Panc1 (cell line): ENCODE results near the gene PGBD5. TPM values are rescaled to one million over a fixed set of nuclear protein-coding genes. Genes with fewer than 3 reads are reported as not detected.

ENCODE experiments used
- ATAC-seq: fragments of 200-7000 bp; cut with Tn5 transposase; 2 replicates; pipeline ENCODE4 v1.9.1; 2020; ENCODE audit warnings: mild to moderate bottlenecking, moderate library complexity
- BruUV-seq: library from RNA; stranded (reverse); fragments of 400-500 nt; replicated peaks from 2 replicates; lab custom pipeline; 2021; lab: Mats Ljungman, UMichigan
- CTCF ChIA-PET: fragments of 300-600 bp; sonication (Branson Sonifier 250); formaldehyde crosslinking; loops from one replicate; lab custom pipeline; 2022; ENCODE audit warnings: antibody characterized with exemption; lab: Charles Lee
- POLR2A ChIA-PET: fragments of 300-600 bp; sonication (Branson Sonifier 250); formaldehyde crosslinking; loops from one replicate; lab custom pipeline; 2022; ENCODE audit warnings: antibody characterized with exemption; lab: Charles Lee
- DNase-seq: peaks from one replicate; pipeline ENCODE4 v3.0.0-alpha.2; 2010; ENCODE audit warnings: low read depth, low spot score
- H3K27ac ChIP-seq: 2 replicates; pipeline ENCODE4 v1.5.1; 2011; ENCODE audit warnings: mild to moderate bottlenecking, low read length, inconsistent platforms
- H3K27me3 ChIP-seq: fragments of 200-500 bp; sonication (Bioruptor generic); 2 replicates; pipeline ENCODE4 v1.6.0; 2014; ENCODE audit warnings: low read length, inconsistent platforms; ENCODE audit not compliant: control insufficient read depth, insufficient read depth
- H3K36me3 ChIP-seq: fragments of 200-500 bp; sonication (Bioruptor generic); 2 replicates; pipeline ENCODE4 v1.5.1; 2014; ENCODE audit warnings: inconsistent platforms, mild to moderate bottlenecking, low read length, moderate library complexity; ENCODE audit not compliant: control insufficient read depth, insufficient read depth
- H3K4me1 ChIP-seq: 2 replicates; pipeline ENCODE4 v1.5.1; 2011; ENCODE audit warnings: inconsistent platforms, mild to moderate bottlenecking, low read length, moderate library complexity; ENCODE audit not compliant: control insufficient read depth, insufficient read depth
- H3K4me3 ChIP-seq, 2 experiments: 2 replicates each; pipeline ENCODE4 v1.5.1; 2011 to 2012; ENCODE audit warnings: low read depth in 2 of 2, low read length in 2 of 2, mild to moderate bottlenecking in 2 of 2, inconsistent platforms in 1 of 2, moderate library complexity in 1 of 2
- H3K9me3 ChIP-seq: fragments of 200-500 bp; sonication (Bioruptor generic); 2 replicates; pipeline ENCODE4 v1.5.1; 2014; ENCODE audit warnings: low read depth, mild to moderate bottlenecking, inconsistent platforms, low read length, moderate library complexity; ENCODE audit not compliant: control insufficient read depth, insufficient read depth
- CTCF ChIP-seq: fragments of 450-650 bp; IDR thresholded peaks from 2 replicates; pipeline ENCODE4 v1.5.1; 2017; ENCODE audit warnings: mild to moderate bottlenecking
- POLR2AphosphoS5 ChIP-seq: IDR thresholded peaks from 2 replicates; pipeline ENCODE4 v1.6.1; 2012; ENCODE audit warnings: mild to moderate bottlenecking, low read depth, low read length, moderate library complexity
- REST ChIP-seq, 2 experiments: IDR thresholded peaks; 2 replicates each; pipeline ENCODE4 v1.6.1; 2011 to 2012; ENCODE audit warnings: low read depth in 2 of 2, control low read depth in 1 of 2, low read length in 1 of 2, mild to moderate bottlenecking in 1 of 2, moderate library complexity in 1 of 2; ENCODE audit not compliant: insufficient read depth in 1 of 2
- SIN3A ChIP-seq: IDR thresholded peaks from 2 replicates; pipeline ENCODE4 v1.6.1; 2012; ENCODE audit warnings: low read depth, mild to moderate bottlenecking, low read length, moderate library complexity, borderline replicate concordance; ENCODE audit not compliant: insufficient read depth
- TCF7L2 ChIP-seq: IDR thresholded peaks from 2 replicates; pipeline ENCODE4 v1.6.1; 2011; ENCODE audit warnings: mild to moderate bottlenecking, low read depth, low read length, inconsistent platforms
- in situ Hi-C: cut with HindIII; loops from 2 replicates; pipeline ENCODE4 v1.10.0; 2016; ENCODE audit warnings: low sequenced_read_pairs, low pct_unique_long_range_greater_than_20kb
- intact Hi-C: fragments of 100-400 bp; cut with micrococcal nuclease; formaldehyde crosslinking; loops from one replicate; pipeline ENCODE4 v1.10.0; 2022; ENCODE audit not compliant: unreplicated experiment
- total RNA-seq: library from RNA; stranded (reverse); gene quantifications from one replicate; pipeline ENCODE4 v1.2.1, GENCODE V29; 2021; ENCODE audit not compliant: unreplicated experiment

The PGBD5 gene
- total RNA-seq, 1 experiment from 2014 or later: 0.05 TPM

- H3K4me3 ChIP-seq: no peak overlapping the region
- no peak for TF ChIP-seq TCF7L2
- no peak for TF ChIP-seq SIN3A
- TF ChIP-seq CTCF: no peak
- TF ChIP-seq POLR2AphosphoS5: no peak
- no peak for TF ChIP-seq REST (IDR thresholded peaks at IDR 0.05; ENCODE audit: insufficient read depth in 1 of 2, low read depth in 2 of 2, low read length in 1 of 2)
- no peak overlapping the region for H3K27ac ChIP-seq
- in situ Hi-C loops: no loop called here
- intact Hi-C loops: no loop called here
- ChIA-PET CTCF (no interaction called here), POLR2A (no interaction called here)
- ATAC-seq (no peak), DNase-seq (no peak)
- no peaks in the 10 kb centered on the region for H3K36me3 ChIP-seq
- H3K27me3 ChIP-seq: peaks cover 15% of the 10 kb centered on the region
- H3K4me1 ChIP-seq: no peaks in the 10 kb centered on the region
- no TSS peak for BruUV-seq
- peaks cover 2% of the 10 kb centered on the region; the same call in 1 of the 2 replicates for H3K9me3 ChIP-seq
These were observed 15.3 kb upstream of the PGBD5 start for GRCh38 chr1:230441183-230442029.

GRCh38 chr1:230435108-230435507 is 9.0 kb upstream of the PGBD5 start:
- Histone ChIP-seq H3K27ac (no peak overlapping the region), H3K36me3 (no peaks in the 10 kb centered on the region), H3K9me3 (no peaks in the 10 kb centered on the region; the same call in 1 of the 2 replicates), H3K27me3 (peaks cover 17% of the 10 kb centered on the region), H3K4me3 (no peak overlapping the region), H3K4me1 (no peaks in the 10 kb centered on the region)
- CTCF ChIA-PET: no interaction called here
- ATAC-seq: no peak
- in situ Hi-C loops: no loop called here
- no peak for DNase-seq
- BruUV-seq: no TSS peak
- intact Hi-C loops: no loop called here
- POLR2A ChIA-PET: no interaction called here
- TF ChIP-seq CTCF (no peak), TCF7L2 (no peak), POLR2AphosphoS5 (no peak), REST (IDR thresholded peaks at IDR 0.05; ENCODE audit: insufficient read depth in 1 of 2, low read depth in 2 of 2, low read length in 1 of 2) (no peak), SIN3A (no peak)
